H1 (cell line): ENCODE results near the gene GPNMB. TPM values are rescaled to one million over a fixed set of nuclear protein-coding genes. Genes with fewer than 3 reads are reported as not detected.

ENCODE experiments used
- CTCF ChIA-PET: fragments of 300-600 bp; sonication (Branson Sonifier 250); formaldehyde crosslinking; loops from one replicate; lab custom pipeline; 2021; ENCODE audit not compliant: partially characterized antibody; lab: Charles Lee
- POLR2A ChIA-PET: fragments of 300-600 bp; sonication (Branson Sonifier 250); formaldehyde crosslinking; loops from one replicate; lab custom pipeline; 2021; ENCODE audit warnings: inconsistent platforms; ENCODE audit not compliant: partially characterized antibody; lab: Charles Lee
- DNase-seq, 2 experiments: peaks; one replicate each; pipeline versions ENCODE4 v3.0.0 to v3.0.0-alpha.2; 2010 to 2022; ENCODE audit warnings: low spot score in 2 of 2, low read depth in 1 of 2, mixed read lengths in 1 of 2
- FAIRE-seq: peaks from 2 replicates; lab custom pipeline; 2011; peaks lifted over from hg19 to GRCh38; lab: Jason Lieb, UNC
- H2AFZ ChIP-seq: 2 replicates; pipeline ENCODE4 v1.8.1; 2012; ENCODE audit warnings: low read length, inconsistent platforms
- H2AK5ac ChIP-seq: 2 replicates; pipeline ENCODE4 v1.6.1; 2013; ENCODE audit warnings: low read depth, low read length
- H2BK120ac ChIP-seq: replicated peaks from 2 replicates; pipeline ENCODE3; 2013; ENCODE audit warnings: low read depth, low read length, inconsistent platforms
- H2BK12ac ChIP-seq: 2 replicates; pipeline ENCODE4 v1.6.1; 2013; ENCODE audit warnings: low read depth, low read length
- H2BK15ac ChIP-seq: 2 replicates; pipeline ENCODE4 v1.6.1; 2013; ENCODE audit warnings: low read length
- H2BK20ac ChIP-seq: 2 replicates; pipeline ENCODE4 v1.6.1; 2013; ENCODE audit warnings: low read length
- H2BK5ac ChIP-seq: 2 replicates; pipeline ENCODE4 v1.6.1; 2013; ENCODE audit warnings: low read depth, low read length
- H3K14ac ChIP-seq: 2 replicates; pipeline ENCODE4 v1.6.1; 2013; ENCODE audit warnings: inconsistent platforms; ENCODE audit not compliant: insufficient read length
- H3K18ac ChIP-seq: 2 replicates; pipeline ENCODE4 v1.6.1; 2013; ENCODE audit warnings: low read length; ENCODE audit errors: extremely low read depth
- H3K23ac ChIP-seq: 2 replicates; pipeline ENCODE4 v1.6.1; 2013; ENCODE audit warnings: inconsistent platforms; ENCODE audit not compliant: insufficient read length
- H3K23me2 ChIP-seq: 2 replicates; pipeline ENCODE4 v1.6.1; 2013; ENCODE audit warnings: low read depth, low read length
- H3K27ac ChIP-seq: 2 replicates; pipeline ENCODE4 v1.6.1; 2011; ENCODE audit warnings: low read depth, low read length, inconsistent platforms
- H3K27me3 ChIP-seq, 4 experiments: replicated peaks in 1 of 4; 1 replicate in 1 of 4; 2 replicates in 3 of 4; pipeline versions ENCODE4 v1.6.1 to v1.8.1; 2011 to 2013; ENCODE audit warnings: low read length in 3 of 4, mild to moderate bottlenecking in 3 of 4, inconsistent platforms in 2 of 4, mixed read lengths in 2 of 4, moderate library complexity in 1 of 4; ENCODE audit not compliant: control insufficient read depth in 3 of 4, insufficient read depth in 3 of 4; ENCODE audit errors: extremely low read depth in 1 of 4
- H3K36me3 ChIP-seq, 4 experiments: 2 replicates each; pipeline versions ENCODE4 v1.6.1 to v1.8.1; 2011 to 2013; ENCODE audit warnings: mild to moderate bottlenecking in 4 of 4, low read length in 3 of 4, moderate library complexity in 2 of 4, control low read depth in 1 of 4, inconsistent platforms in 1 of 4; ENCODE audit not compliant: insufficient read depth in 4 of 4, control insufficient read depth in 2 of 4
- H3K4ac ChIP-seq: replicated peaks from 2 replicates; pipeline ENCODE3; 2013; ENCODE audit warnings: low read length, low read depth, mixed read lengths, inconsistent platforms; ENCODE audit not compliant: insufficient read length
- H3K4me1 ChIP-seq, 4 experiments: replicated peaks in 1 of 4; 1 replicate in 1 of 4; 2 replicates in 3 of 4; pipeline versions ENCODE4 v1.6.1 to v1.8.1; 2011 to 2013; ENCODE audit warnings: low read length in 3 of 4, inconsistent platforms in 2 of 4, mixed read lengths in 1 of 4; ENCODE audit not compliant: insufficient read depth in 4 of 4, control insufficient read depth in 3 of 4
- H3K4me2 ChIP-seq, 2 experiments: 2 replicates each; pipeline versions ENCODE4 v1.6.1 to v1.8.1; 2011 to 2013; ENCODE audit warnings: low read depth in 2 of 2, low read length in 2 of 2, control low read depth in 1 of 2, inconsistent platforms in 1 of 2, mild to moderate bottlenecking in 1 of 2; ENCODE audit not compliant: insufficient read depth in 1 of 2
- H3K4me3 ChIP-seq, 4 experiments: fragments of 200-600, 300-600 bp in 1 of 4; sonication (generic), shearing (Covaris generic), sonication (Bioruptor Twin) in 1 of 4; 2 replicates each; pipeline versions ENCODE4 v1.5.1 to v1.8.1; 2011 to 2016; ENCODE audit warnings: low read length in 4 of 4, low read depth in 3 of 4, control low read depth in 2 of 4, inconsistent platforms in 2 of 4, mild to moderate bottlenecking in 2 of 4, mixed read lengths in 1 of 4, moderate library complexity in 1 of 4; ENCODE audit not compliant: insufficient read depth in 2 of 4; ENCODE audit errors: extremely low read depth in 1 of 4
- H3K56ac ChIP-seq: replicated peaks from 2 replicates; pipeline ENCODE3; 2013; ENCODE audit warnings: low read depth, mild to moderate bottlenecking, mixed read lengths, low read length, inconsistent platforms; ENCODE audit not compliant: insufficient read length
- H3K79me1 ChIP-seq: 2 replicates; pipeline ENCODE4 v1.6.1; 2013; ENCODE audit warnings: low read depth, low read length, control low read depth
- H3K79me2 ChIP-seq, 2 experiments: 2 replicates each; pipeline versions ENCODE4 v1.6.1 to v1.8.1; 2012 to 2013; ENCODE audit warnings: low read length in 2 of 2, mild to moderate bottlenecking in 2 of 2, inconsistent platforms in 1 of 2; ENCODE audit not compliant: insufficient read depth in 2 of 2, control insufficient read depth in 1 of 2
- H3K9ac ChIP-seq, 4 experiments: replicated peaks in 1 of 4; 1 replicate in 1 of 4; 2 replicates in 3 of 4; pipeline versions ENCODE4 v1.6.1 to v1.8.1; 2011 to 2013; ENCODE audit warnings: low read depth in 3 of 4, low read length in 3 of 4, control low read depth in 2 of 4, mild to moderate bottlenecking in 2 of 4, moderate library complexity in 2 of 4, inconsistent platforms in 1 of 4; ENCODE audit errors: extremely low read depth in 1 of 4
- H3K9me3 ChIP-seq, 2 experiments: 2 replicates each; pipeline versions ENCODE4 v1.6.1 to v1.8.1; 2012 to 2013; ENCODE audit warnings: mild to moderate bottlenecking in 2 of 2, moderate library complexity in 2 of 2, control low read depth in 1 of 2, inconsistent platforms in 1 of 2, low read depth in 1 of 2, low read length in 1 of 2, mixed read lengths in 1 of 2; ENCODE audit not compliant: insufficient read depth in 2 of 2
- H4K20me1 ChIP-seq, 2 experiments: replicated peaks in 1 of 2; 2 replicates each; pipeline versions ENCODE3 to v1.8.1; 2011 to 2013; ENCODE audit warnings: inconsistent platforms in 2 of 2, low read length in 2 of 2, mild to moderate bottlenecking in 1 of 2; ENCODE audit not compliant: insufficient read depth in 2 of 2, control insufficient read depth in 1 of 2
- H4K5ac ChIP-seq: 2 replicates; pipeline ENCODE4 v1.6.1; 2013; ENCODE audit warnings: low read length, low read depth, mixed read lengths, inconsistent platforms; ENCODE audit not compliant: insufficient read length
- H4K8ac ChIP-seq: 2 replicates; pipeline ENCODE4 v1.8.0; 2013; ENCODE audit warnings: mild to moderate bottlenecking, moderate library complexity, low read length, inconsistent platforms; ENCODE audit not compliant: insufficient read depth; ENCODE audit errors: extremely low read depth
- H4K91ac ChIP-seq: replicated peaks from 2 replicates; pipeline ENCODE3; 2013; ENCODE audit warnings: low read length, mixed read lengths, inconsistent platforms; ENCODE audit not compliant: insufficient read length
- CREB1 ChIP-seq: IDR thresholded peaks from 2 replicates; pipeline ENCODE4 v1.6.1; 2012; ENCODE audit warnings: inconsistent platforms
- CTBP2 ChIP-seq: IDR thresholded peaks from 2 replicates; pipeline ENCODE4 v1.7.0; 2011; ENCODE audit warnings: borderline replicate concordance, mild to moderate bottlenecking, moderate library complexity, mixed read lengths, low read length; ENCODE audit not compliant: insufficient read depth, insufficient read length
- JUND ChIP-seq: IDR thresholded peaks from 2 replicates; pipeline ENCODE4 v1.6.1; 2011; ENCODE audit warnings: mild to moderate bottlenecking, improper control_type of control experiment, low read length
- WGBS, 2 experiments: shearing (Covaris generic) in 1 of 2; methylation state at CpG; one replicate each; pipeline versions ENCODE4 v1.1.6 to v1.1.7; 2013 to 2015; ENCODE audit warnings: low lambda C conversion rate in 2 of 2, mixed read lengths in 2 of 2, inconsistent platforms in 1 of 2, low coverage in 1 of 2, missing lambda C conversion rate in 1 of 2; ENCODE audit not compliant: insufficient replicate concordance in 2 of 2, insufficient coverage in 1 of 2, insufficient read length in 1 of 2; ENCODE audit errors: extremely low coverage in 1 of 2, missing lambda C conversion rate in 1 of 2; 5-methylcytosine and 5-hydroxymethylcytosine counted together
- polyA plus RNA-seq, 7 experiments: library from polyadenylated mRNA; depleted of rRNA in 3 of 7; stranded (reverse) in 5 of 7; unstranded in 2 of 7; fragments of >200 nt in 5 of 7; fragments of 200-250 nt in 2 of 7; gene quantifications; 1 replicate in 5 of 7; 2 replicates in 1 of 7; 4 replicates in 1 of 7; pipeline versions ENCODE4 v1.2.1 to v1.2.3, GENCODE V29; 2011 to 2013; ENCODE audit warnings: missing spikeins in 2 of 7, mixed read lengths in 2 of 7
- total RNA-seq: library from RNA; stranded (reverse); fragmentation: NEBNext Ultra II Directional; extraction: Animal tissue kit (Norgen Biotek cat#: 25700); gene quantifications from 2 replicates; pipeline ENCODE4 v1.2.1, GENCODE V29; 2021

Gene GPNMB
- total and polyA plus RNA-seq, 2 of the 8 experiments (the other 6 are each of a cell fraction or from before 2014, with no cell fraction given), result 1.1 to 1.4 TPM

DNA sequence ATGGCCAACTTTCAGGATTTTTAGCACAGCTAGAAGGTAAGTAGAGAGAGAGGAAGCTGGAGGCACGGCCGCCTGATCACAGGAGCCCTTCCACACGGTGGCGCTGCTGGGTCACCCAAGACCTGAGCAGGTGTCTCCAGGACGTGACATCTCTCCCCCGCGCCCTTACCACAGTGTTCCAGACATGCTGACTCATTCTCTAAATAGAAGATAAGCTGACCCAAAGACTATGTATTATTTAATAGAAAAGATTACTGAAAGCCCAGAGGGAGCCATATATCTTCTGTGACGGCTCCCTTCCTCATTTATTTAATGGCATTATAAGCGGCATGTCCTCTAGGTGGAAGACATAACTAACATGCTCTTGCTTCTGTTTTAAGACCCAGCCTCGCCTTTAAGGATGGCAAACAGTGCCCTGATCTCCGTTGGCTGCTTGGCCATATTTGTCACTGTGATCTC is 26.6 kb downstream of the GPNMB start:
- H3K4me3 ChIP-seq, result peak overlapping the region in 2 of 4 experiments; percentile 2 to 31; a peak in 3 of 8 replicates
- no peak overlapping the region for H3K14ac ChIP-seq
- peak overlapping the region in 1 of 2 experiments; percentile 54; a peak in 2 of 4 replicates for H3K4me2 ChIP-seq
- no peaks in the 10 kb centered on the region for H3K27me3 ChIP-seq
- H2BK20ac ChIP-seq, result no peak overlapping the region
- no peak overlapping the region for H3K4ac ChIP-seq
- no peak overlapping the region for H2BK120ac ChIP-seq
- H3K79me1 ChIP-seq, result no peaks in the 10 kb centered on the region
- no peak overlapping the region for H3K9ac ChIP-seq
- no peak overlapping the region for H2BK12ac ChIP-seq
- ChIA-PET POLR2A (interaction anchor here (0.7 to 1.7 kb wide), 9 partner anchors 10 to 255 kb away, joined by 3 to 7 read pairs (median 3); partner anchors contain the start of genes GPNMB and MALSU1), CTCF (interaction anchor here (0.6 to 14.1 kb wide), 25 partner anchors 13 to 273 kb away, joined by 3 to 241 read pairs (median 4); partner anchors contain the start of gene GPNMB)
- H4K91ac ChIP-seq, result no peak overlapping the region
- H3K56ac ChIP-seq, result no peak overlapping the region
- peaks cover 0 to 3% (median 0%) of the 10 kb centered on the region in 4 experiments; a peak in 2 of 7 replicates for H3K4me1 ChIP-seq
- FAIRE-seq (peak; percentile 32), DNase-seq (peak; percentile 77 to 97)
- no peaks in the 10 kb centered on the region for H3K23me2 ChIP-seq
- no peak overlapping the region for H3K23ac ChIP-seq
- no peak overlapping the region for H2BK15ac ChIP-seq
- H2BK5ac ChIP-seq, result no peak overlapping the region
- H3K9me3 ChIP-seq, result no peaks in the 10 kb centered on the region
- H3K27ac ChIP-seq, result no peak overlapping the region
- H3K79me2 ChIP-seq, result no peaks in the 10 kb centered on the region
- H4K5ac ChIP-seq, result no peak overlapping the region
- H4K8ac ChIP-seq, result 0 out of 2 replicates have a peak overlapping the region, but pooled peaks have one; percentile 42
- WGBS, 2 experiments, result 21% methylated on average over 11 of the region's 11 CpGs; no CpG with 5 or more reads in 1 of the 2 experiments
- H2AFZ ChIP-seq, result no peak overlapping the region
- H2AK5ac ChIP-seq, result no peak overlapping the region
- H3K36me3 ChIP-seq, result no peaks in the 10 kb centered on the region
- H3K18ac ChIP-seq, result no peak overlapping the region
- H4K20me1 ChIP-seq, result no peaks in the 10 kb centered on the region
- peak; percentile 29; the same call in 1 of the 2 replicates for TF ChIP-seq JUND
- no peak for TF ChIP-seq CTBP2
- peak; percentile 74 for TF ChIP-seq CREB1
